H1 (cell line): ENCODE measurements around the gene WWC1. TPM values are rescaled to one million over a fixed set of nuclear protein-coding genes. Genes with fewer than 3 reads are reported as not detected.

Experiments used
- ASH2L ChIP-seq: fragments of 200-600, 300-600 bp; sonication (generic); IDR thresholded peaks from one replicate; pipeline ENCODE4 v1.7.1; 2017; ENCODE audit warnings: low read length
- SP1 ChIP-seq: IDR thresholded peaks from 2 replicates; pipeline ENCODE4 v1.6.1; 2011; ENCODE audit warnings: low read depth, low read length
- polyA plus RNA-seq, 7 experiments: library from polyadenylated mRNA; depleted of rRNA in 3 of 7; stranded (reverse) in 5 of 7; unstranded in 2 of 7; fragments of >200 nt in 5 of 7; fragments of 200-250 nt in 2 of 7; gene quantifications; 1 replicate in 5 of 7; 2 replicates in 1 of 7; 4 replicates in 1 of 7; pipeline versions ENCODE4 v1.2.1 to v1.2.3, GENCODE V29; 2011 to 2013; ENCODE audit warnings: missing spikeins in 2 of 7, mixed read lengths in 2 of 7
- total RNA-seq: library from RNA; stranded (reverse); fragmentation: NEBNext Ultra II Directional; extraction: Animal tissue kit (Norgen Biotek cat#: 25700); gene quantifications from 2 replicates; pipeline ENCODE4 v1.2.1, GENCODE V29; 2021

The WWC1 gene
- total and polyA plus RNA-seq, 2 of the 8 experiments (the other 6 are each of a cell fraction or from before 2014, with no cell fraction given) = 16.4 to 41.1 TPM

DNA sequence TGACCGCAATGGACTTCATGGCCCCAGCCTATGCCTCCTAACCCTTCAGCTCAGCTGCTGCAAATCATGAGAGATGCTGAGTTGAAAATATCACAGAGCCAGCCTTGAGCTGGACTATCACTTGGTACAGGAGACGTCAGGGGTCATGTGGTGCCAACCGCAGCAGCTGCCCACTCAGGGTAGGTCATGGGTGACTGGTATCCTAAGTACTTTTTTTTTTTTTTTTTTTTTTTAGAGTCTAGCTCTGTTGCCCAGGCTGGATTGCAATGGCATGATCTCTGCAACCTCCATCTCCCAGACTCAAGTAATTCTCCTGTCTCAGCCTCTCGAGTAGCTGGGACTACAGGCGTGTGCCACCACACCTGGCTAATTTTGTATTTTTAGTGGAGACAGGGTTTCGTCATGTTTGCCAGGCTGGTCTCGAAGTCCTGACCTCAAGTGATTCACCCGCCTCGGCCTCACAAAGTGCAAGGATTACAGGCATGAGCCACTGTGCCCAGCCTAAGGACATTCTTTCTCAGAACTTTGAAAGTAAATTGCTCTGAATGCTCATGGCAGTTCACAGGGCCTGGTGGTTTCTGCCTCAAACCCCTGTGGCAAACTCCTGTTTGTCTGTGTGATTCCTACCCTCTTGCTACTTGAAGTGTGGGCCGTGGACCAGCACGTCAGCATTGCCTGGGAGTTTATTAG, 21.3 kb downstream of the WWC1 start (continued):
- no peak for TF ChIP-seq ASH2L
- no peak for TF ChIP-seq SP1
- TF ChIP-seq, all 59 proteins: peak for 0
